ENCODE measurements around the gene XIRP2.
A peak's percentile ranks its signal among the peaks of the same experiment; 100 is the strongest.

Gene XIRP2

DNA sequence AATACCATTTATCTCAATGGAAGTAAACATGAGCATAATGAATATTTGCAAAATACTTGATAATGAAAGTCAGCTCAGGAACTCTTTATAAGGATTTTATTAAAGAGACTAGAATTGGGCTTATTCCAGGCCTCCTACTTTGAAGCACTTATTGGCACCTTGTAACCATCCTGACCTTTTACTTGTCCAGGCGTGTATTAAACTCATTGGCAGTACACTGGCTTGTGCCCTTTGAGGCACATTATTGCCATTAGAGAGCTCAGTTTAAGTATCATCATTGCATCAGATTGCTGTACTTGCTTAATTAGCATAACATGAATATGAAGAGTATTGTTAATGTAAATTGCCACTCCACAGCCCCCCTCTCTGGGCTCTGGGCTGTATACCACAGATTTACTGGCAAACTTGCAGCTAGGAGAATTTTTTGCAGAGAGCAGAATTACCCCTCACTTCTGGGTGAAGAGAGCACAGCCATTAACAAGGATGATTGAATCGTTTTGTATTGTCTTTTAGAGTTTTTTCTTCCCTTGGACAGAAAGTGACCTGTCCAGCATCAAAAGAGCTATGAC lies 72.5 kb downstream of the XIRP2 start:
- no peak for DNase-seq (ENCODE audit: low spot score)
- H3K4me2 ChIP-seq (ENCODE audit: insufficient read depth, low read length, poor library complexity, severe bottlenecking) = no peak overlapping the region
- no peak overlapping the region for H3K14ac ChIP-seq (ENCODE audit: low read length)
- no peak overlapping the region for H4K8ac ChIP-seq (ENCODE audit: low read depth, low read length)
- H3K27ac ChIP-seq (replicated peaks; ENCODE audit: low read length) = no peak overlapping the region
- no peak overlapping the region for H2BK12ac ChIP-seq (ENCODE audit: low read length)
- WGBS, 2 donors (ENCODE audit: extremely low coverage in 2 of 2, insufficient read length in 2 of 2, insufficient replicate concordance in 1 of 2) = no CpG with 5 or more reads among the region's 2 CpGs
- no peak overlapping the region for H2AFZ ChIP-seq (ENCODE audit: low read length)
- H3K23ac ChIP-seq (ENCODE audit: low read depth, low read length, poor library complexity) = no peak overlapping the region
- no peaks in the 10 kb centered on the region for H3K9me3 ChIP-seq (replicated peaks in 1 of 2; ENCODE audit: control insufficient read depth in 2 of 2, insufficient read depth in 1 of 2, low read depth in 1 of 2, low read length in 2 of 2)
- no peaks in the 10 kb centered on the region for H3K79me1 ChIP-seq (ENCODE audit: low read depth, low read length)
- no peak overlapping the region for H2BK5ac ChIP-seq (ENCODE audit: low read length)
- H2AK5ac ChIP-seq (ENCODE audit: low read depth, low read length) = no peak overlapping the region
- H3K9ac ChIP-seq (ENCODE audit: low read depth, low read length, poor library complexity) = no peak overlapping the region
- H3K27me3 ChIP-seq (ENCODE audit: control insufficient read depth in 3 of 3, insufficient read depth in 3 of 3, low read depth in 1 of 3, low read length in 3 of 3) = no peaks in the 10 kb centered on the region
- no peak overlapping the region for H3K18ac ChIP-seq (ENCODE audit: low read length)
- H3K36me3 ChIP-seq (replicated peaks in 1 of 2; ENCODE audit: control insufficient read depth in 2 of 2, insufficient read depth in 2 of 2, low read length in 2 of 2) = no peaks in the 10 kb centered on the region
- no peak overlapping the region for H2BK15ac ChIP-seq (ENCODE audit: low read length)
- H3K4me3 ChIP-seq (ENCODE audit: low read length in 2 of 2) = no peak overlapping the region
- H3K4me1 ChIP-seq (ENCODE audit: control insufficient read depth in 2 of 2, insufficient read depth in 1 of 2, low read depth in 1 of 2, low read length in 2 of 2) = peaks cover 0 to 6% of the 10 kb centered on the region in 2 donors
- no peak overlapping the region for H4K91ac ChIP-seq (ENCODE audit: low read depth, low read length, poor library complexity)
- H2BK120ac ChIP-seq (ENCODE audit: low read depth, low read length) = no peak overlapping the region
- H3K4ac ChIP-seq (ENCODE audit: low read length) = no peak overlapping the region

- H3K27me3 ChIP-seq (ENCODE audit: control insufficient read depth in 3 of 3, insufficient read depth in 3 of 3, low read depth in 1 of 3, low read length in 3 of 3) = no peaks in the 10 kb centered on the region
- no peak overlapping the region for H2AFZ ChIP-seq (ENCODE audit: low read length)
- H4K8ac ChIP-seq (ENCODE audit: low read depth, low read length) = no peak overlapping the region
- no CpG with 5 or more reads among the region's 1 CpG for WGBS, 2 donors (ENCODE audit: extremely low coverage in 2 of 2, insufficient read length in 2 of 2, insufficient replicate concordance in 1 of 2)
- H3K4me1 ChIP-seq (ENCODE audit: control insufficient read depth in 2 of 2, insufficient read depth in 1 of 2, low read depth in 1 of 2, low read length in 2 of 2) = peaks cover 0 to 6% of the 10 kb centered on the region in 2 donors
- H3K14ac ChIP-seq (ENCODE audit: low read length) = no peak overlapping the region
- H3K9me3 ChIP-seq (replicated peaks in 1 of 2; ENCODE audit: control insufficient read depth in 2 of 2, insufficient read depth in 1 of 2, low read depth in 1 of 2, low read length in 2 of 2) = no peaks in the 10 kb centered on the region
- H2BK12ac ChIP-seq (ENCODE audit: low read length) = no peak overlapping the region
- no peak overlapping the region for H2BK15ac ChIP-seq (ENCODE audit: low read length)
- H2AK5ac ChIP-seq (ENCODE audit: low read depth, low read length) = no peak overlapping the region
- no peaks in the 10 kb centered on the region for H3K36me3 ChIP-seq (replicated peaks in 1 of 2; ENCODE audit: control insufficient read depth in 2 of 2, insufficient read depth in 2 of 2, low read length in 2 of 2)
- H3K4me3 ChIP-seq (ENCODE audit: low read length in 2 of 2) = no peak overlapping the region
- DNase-seq (ENCODE audit: low spot score) = no peak
- no peak overlapping the region for H3K9ac ChIP-seq (ENCODE audit: low read depth, low read length, poor library complexity)
- no peak overlapping the region for H3K4me2 ChIP-seq (ENCODE audit: insufficient read depth, low read length, poor library complexity, severe bottlenecking)
- no peak overlapping the region for H4K91ac ChIP-seq (ENCODE audit: low read depth, low read length, poor library complexity)
- no peak overlapping the region for H3K18ac ChIP-seq (ENCODE audit: low read length)
- no peak overlapping the region for H3K23ac ChIP-seq (ENCODE audit: low read depth, low read length, poor library complexity)
- H3K4ac ChIP-seq (ENCODE audit: low read length) = no peak overlapping the region
- no peaks in the 10 kb centered on the region for H3K79me1 ChIP-seq (ENCODE audit: low read depth, low read length)
- no peak overlapping the region for H2BK120ac ChIP-seq (ENCODE audit: low read depth, low read length)
- H2BK5ac ChIP-seq (ENCODE audit: low read length) = no peak overlapping the region
- no peak overlapping the region for H3K27ac ChIP-seq (replicated peaks; ENCODE audit: low read length)
Observed at GRCh38 chr2:166961933-166962332, 73.7 kb downstream of the XIRP2 start.

- Histone ChIP-seq H3K9ac (ENCODE audit: low read depth, low read length, poor library complexity) (no peak overlapping the region), H3K4me2 (ENCODE audit: insufficient read depth, low read length, poor library complexity, severe bottlenecking) (no peak overlapping the region), H3K36me3 (replicated peaks in 1 of 2; ENCODE audit: control insufficient read depth in 2 of 2, insufficient read depth in 2 of 2, low read length in 2 of 2) (no peaks in the 10 kb centered on the region), H3K4me3 (ENCODE audit: low read length in 2 of 2) (no peak overlapping the region), H2AFZ (ENCODE audit: low read length) (no peak overlapping the region), H3K4ac (ENCODE audit: low read length) (no peak overlapping the region), H3K23ac (ENCODE audit: low read depth, low read length, poor library complexity) (no peak overlapping the region), H3K4me1 (ENCODE audit: control insufficient read depth in 2 of 2, insufficient read depth in 1 of 2, low read depth in 1 of 2, low read length in 2 of 2) (no peaks in the 10 kb centered on the region), H3K9me3 (replicated peaks in 1 of 2; ENCODE audit: control insufficient read depth in 2 of 2, insufficient read depth in 1 of 2, low read depth in 1 of 2, low read length in 2 of 2) (no peaks in the 10 kb centered on the region), H2AK5ac (ENCODE audit: low read depth, low read length) (no peak overlapping the region), H3K79me1 (ENCODE audit: low read depth, low read length) (no peaks in the 10 kb centered on the region), H2BK12ac (ENCODE audit: low read length) (no peak overlapping the region), H3K18ac (ENCODE audit: low read length) (no peak overlapping the region), H3K27ac (replicated peaks; ENCODE audit: low read length) (no peak overlapping the region), H3K14ac (ENCODE audit: low read length) (no peak overlapping the region), H2BK15ac (ENCODE audit: low read length) (no peak overlapping the region), H2BK5ac (ENCODE audit: low read length) (no peak overlapping the region), H4K91ac (ENCODE audit: low read depth, low read length, poor library complexity) (no peak overlapping the region), H2BK120ac (ENCODE audit: low read depth, low read length) (no peak overlapping the region), H3K27me3 (ENCODE audit: control insufficient read depth in 3 of 3, insufficient read depth in 3 of 3, low read depth in 1 of 3, low read length in 3 of 3) (no peaks in the 10 kb centered on the region), H4K8ac (ENCODE audit: low read depth, low read length) (no peak overlapping the region)
- no CpG with 5 or more reads among the region's 2 CpGs for WGBS, 2 donors (ENCODE audit: extremely low coverage in 2 of 2, insufficient read length in 2 of 2, insufficient replicate concordance in 1 of 2)
- DNase-seq (ENCODE audit: low spot score) = no peak
Observed at GRCh38 chr2:166969486-166969885, 81.2 kb downstream of the XIRP2 start.

DNA sequence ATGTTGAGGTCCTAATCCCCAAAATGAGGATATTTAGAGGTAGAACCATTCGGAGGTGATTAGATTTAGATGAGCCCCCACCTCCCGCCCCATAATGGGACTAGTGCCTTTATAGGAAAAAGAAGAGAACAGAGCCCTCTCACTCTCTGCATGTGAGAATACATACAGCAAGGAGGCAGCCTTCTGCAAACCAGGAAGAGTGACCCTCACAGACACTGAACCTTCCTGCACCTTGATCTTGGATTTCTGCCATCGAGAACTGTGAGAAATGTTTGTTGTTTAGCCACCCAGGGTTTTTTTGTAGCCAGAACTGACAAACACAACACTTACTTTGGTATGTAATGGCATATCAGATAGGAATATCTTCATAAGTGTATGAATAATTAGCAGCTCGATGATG lies 83.7 kb downstream of the XIRP2 start:
- WGBS, 2 donors (ENCODE audit: extremely low coverage in 2 of 2, insufficient read length in 2 of 2, insufficient replicate concordance in 1 of 2) = no CpG with 5 or more reads among the region's 4 CpGs
- Histone ChIP-seq H3K27me3 (ENCODE audit: control insufficient read depth in 3 of 3, insufficient read depth in 3 of 3, low read depth in 1 of 3, low read length in 3 of 3) (no peaks in the 10 kb centered on the region), H3K4me1 (ENCODE audit: control insufficient read depth in 2 of 2, insufficient read depth in 1 of 2, low read depth in 1 of 2, low read length in 2 of 2) (no peaks in the 10 kb centered on the region), H3K4me2 (ENCODE audit: insufficient read depth, low read length, poor library complexity, severe bottlenecking) (no peak overlapping the region), H3K4ac (ENCODE audit: low read length) (no peak overlapping the region), H2BK120ac (ENCODE audit: low read depth, low read length) (no peak overlapping the region), H3K23ac (ENCODE audit: low read depth, low read length, poor library complexity) (no peak overlapping the region), H3K27ac (replicated peaks; ENCODE audit: low read length) (no peak overlapping the region), H3K36me3 (replicated peaks in 1 of 2; ENCODE audit: control insufficient read depth in 2 of 2, insufficient read depth in 2 of 2, low read length in 2 of 2) (no peaks in the 10 kb centered on the region), H3K9ac (ENCODE audit: low read depth, low read length, poor library complexity) (no peak overlapping the region), H3K4me3 (ENCODE audit: low read length in 2 of 2) (no peak overlapping the region), H4K91ac (ENCODE audit: low read depth, low read length, poor library complexity) (no peak overlapping the region), H2BK15ac (ENCODE audit: low read length) (no peak overlapping the region), H3K18ac (ENCODE audit: low read length) (no peak overlapping the region), H3K14ac (ENCODE audit: low read length) (no peak overlapping the region), H2AK5ac (ENCODE audit: low read depth, low read length) (no peak overlapping the region), H2BK12ac (ENCODE audit: low read length) (no peak overlapping the region), H2BK5ac (ENCODE audit: low read length) (no peak overlapping the region), H3K9me3 (replicated peaks in 1 of 2; ENCODE audit: control insufficient read depth in 2 of 2, insufficient read depth in 1 of 2, low read depth in 1 of 2, low read length in 2 of 2) (no peaks in the 10 kb centered on the region), H3K79me1 (ENCODE audit: low read depth, low read length) (no peaks in the 10 kb centered on the region), H2AFZ (ENCODE audit: low read length) (peak overlapping the region; percentile 15), H4K8ac (ENCODE audit: low read depth, low read length) (no peak overlapping the region)
- DNase-seq (ENCODE audit: low spot score) = no peak

All from neuronal stem cell (in vitro differentiated cells).